Endothelial cell of hepatic sinusoid (primary cell): Measurements from ENCODE around the gene GIPC3.
"Not testable (repeated sequence)": the region's sequence is repeated elsewhere in the genome, so short reads cannot be mapped to it uniquely, and the experiment has no call there.

Experiments used
- in situ Hi-C: cut with HindIII; loops from 2 replicates; pipeline ENCODE4 v1.10.0; 2017; ENCODE audit warnings: low sequenced_read_pairs

GIPC3 gene

GRCh38 chr19:3575949-3576673 lies 9.2 kb upstream of the GIPC3 start:
- in situ Hi-C loops = loop anchor here (5.0 kb wide), 3 partner anchors 39 to 76 kb away; partner anchors contain the start of gene TEKTIP1

- in situ Hi-C loops = loop anchor here (5.0 kb wide), 3 partner anchors 40 to 75 kb away; partner anchors contain the start of gene TEKTIP1
These were observed 8.4 kb upstream of the GIPC3 start for GRCh38 chr19:3576696-3577443.

- in situ Hi-C loops = loop anchor here (5.0 kb wide), 3 partner anchors 41 to 74 kb away; partner anchors contain the start of gene TEKTIP1
These were observed 7.4 kb upstream of the GIPC3 start for GRCh38 chr19:3577723-3578344.

- in situ Hi-C loops = loop anchor here (5.0 kb wide), 3 partner anchors 41 to 74 kb away; partner anchors contain the start of gene TEKTIP1
These were observed 6.9 kb upstream of the GIPC3 start for GRCh38 chr19:3578390-3578789.

DNA sequence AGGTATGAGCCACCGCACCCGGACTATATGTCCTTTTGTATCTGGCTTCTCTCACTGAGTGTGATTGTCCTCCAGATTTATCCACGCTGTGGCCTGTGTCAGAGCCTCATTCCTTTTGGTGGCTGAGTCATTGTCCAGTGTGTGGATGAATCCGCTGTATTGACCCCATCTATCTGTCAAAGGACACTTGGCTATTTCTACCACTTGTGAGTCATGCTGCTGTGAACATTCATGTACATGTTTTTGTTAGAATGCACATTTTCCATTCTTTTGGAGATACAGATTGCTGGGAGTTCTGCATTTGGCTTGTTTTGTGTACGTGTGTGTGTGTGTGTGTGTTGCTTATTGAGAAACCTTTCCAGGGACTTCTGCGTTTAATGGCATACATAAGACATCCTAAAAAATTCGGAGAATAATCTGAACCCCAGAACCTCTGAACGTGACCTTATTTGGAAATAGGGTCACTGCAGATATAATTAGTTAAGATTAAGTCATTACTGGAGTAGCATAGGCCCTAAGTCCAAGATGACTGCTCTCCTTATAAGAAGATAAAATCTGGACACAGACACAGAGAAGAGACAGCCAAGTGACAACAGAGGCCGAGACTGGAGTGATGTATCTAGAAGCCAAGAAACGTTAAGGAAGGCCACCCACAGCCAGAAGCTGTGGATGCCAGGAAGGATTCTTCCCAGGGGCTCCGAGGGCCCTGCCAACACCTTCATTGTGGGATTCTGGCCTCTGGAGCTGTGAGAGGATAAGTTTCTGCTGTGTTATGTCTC lies 4.9 kb upstream of the GIPC3 start:
- in situ Hi-C loops = no loop called here

DNA sequence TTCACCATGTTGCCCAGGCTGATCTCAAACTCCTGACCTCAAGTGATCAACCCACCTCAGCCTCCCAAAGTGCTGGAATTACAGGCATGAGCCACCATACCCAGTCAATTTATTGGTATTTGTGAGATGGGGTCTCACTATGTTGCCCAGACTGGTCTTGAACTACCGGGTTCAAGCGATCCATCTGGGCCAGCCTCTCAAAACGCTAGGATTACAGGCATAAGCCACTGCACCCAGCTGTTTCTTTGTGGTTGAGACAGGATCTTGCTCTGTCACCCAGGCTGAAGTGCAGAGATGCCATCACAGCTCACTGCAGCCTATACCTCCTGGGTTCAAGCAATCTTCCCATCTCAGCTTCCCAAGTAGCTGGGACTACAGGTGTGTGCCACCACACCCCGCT lies 3.5 kb upstream of the GIPC3 start:
- in situ Hi-C loops = not testable (repeated sequence)

DNA sequence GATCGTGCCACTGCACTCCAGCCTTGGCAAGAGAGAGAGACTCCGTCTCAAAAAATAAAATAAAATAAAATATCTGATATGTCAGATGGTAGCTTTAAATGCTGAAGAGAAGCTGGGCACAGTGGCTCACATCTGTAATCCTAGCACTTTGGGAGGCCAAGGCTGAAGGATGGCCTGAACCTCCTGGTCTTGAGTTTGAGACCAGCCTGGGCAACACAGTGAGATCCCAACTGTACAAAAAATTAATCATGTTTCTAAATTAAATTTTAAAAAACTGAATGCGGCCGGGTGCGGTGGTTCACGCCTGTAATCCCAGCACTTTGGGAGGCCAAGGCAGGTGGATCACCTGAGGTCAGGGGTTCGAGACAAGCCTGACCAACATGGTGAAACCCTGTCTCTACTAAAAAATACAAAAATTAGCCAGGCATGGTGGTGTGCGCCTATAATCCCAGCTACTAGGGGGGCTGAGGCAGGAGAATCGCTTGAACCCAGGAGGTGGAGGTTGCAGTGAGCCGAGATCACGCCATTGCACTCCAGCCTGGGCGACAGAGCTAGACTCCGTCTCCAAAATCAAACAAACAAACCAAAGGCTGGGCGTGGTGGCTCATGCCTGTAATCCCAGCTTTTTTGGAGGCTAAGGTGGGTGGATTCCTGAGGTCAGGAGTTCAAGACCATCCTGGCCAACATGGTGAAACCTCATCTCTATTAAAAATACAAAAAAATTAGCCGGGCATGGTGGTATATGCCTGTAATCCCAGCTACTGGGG lies 1.1 kb upstream of the GIPC3 start:
- in situ Hi-C loops = not testable (repeated sequence)

GRCh38 chr19:3586127-3586626 lies 899 bp downstream of the GIPC3 start:
- in situ Hi-C loops = no loop called here

DNA sequence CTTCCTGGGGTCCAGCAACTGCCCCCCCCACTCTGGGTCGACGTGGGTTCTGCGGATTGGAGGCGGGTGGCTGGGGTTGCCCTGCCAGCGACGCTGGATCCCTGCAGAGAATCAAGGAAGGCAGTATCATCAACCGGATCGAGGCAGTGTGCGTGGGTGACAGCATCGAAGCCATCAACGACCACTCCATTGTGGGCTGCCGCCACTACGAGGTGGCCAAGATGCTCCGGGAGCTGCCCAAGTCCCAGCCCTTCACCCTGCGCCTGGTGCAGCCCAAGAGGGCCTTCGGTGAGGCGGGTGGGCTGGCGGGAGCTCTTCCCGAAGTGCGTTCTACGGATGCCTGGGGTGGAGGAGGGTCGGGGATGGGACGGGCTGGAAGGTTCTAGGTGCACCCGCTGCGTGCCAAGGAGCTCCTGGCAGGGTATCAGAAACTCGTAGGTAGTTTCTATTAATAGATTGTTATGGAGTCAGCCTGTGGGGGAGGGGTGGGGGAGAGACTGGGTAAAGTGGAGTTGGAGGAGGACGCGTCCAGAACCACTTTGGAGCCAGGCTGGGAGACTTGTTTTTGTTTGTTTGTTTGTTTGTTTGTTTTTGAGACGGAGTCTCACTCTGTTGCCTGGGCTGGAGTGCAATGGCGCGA lies 1.5 kb downstream of the GIPC3 start:
- in situ Hi-C loops = no loop called here

DNA sequence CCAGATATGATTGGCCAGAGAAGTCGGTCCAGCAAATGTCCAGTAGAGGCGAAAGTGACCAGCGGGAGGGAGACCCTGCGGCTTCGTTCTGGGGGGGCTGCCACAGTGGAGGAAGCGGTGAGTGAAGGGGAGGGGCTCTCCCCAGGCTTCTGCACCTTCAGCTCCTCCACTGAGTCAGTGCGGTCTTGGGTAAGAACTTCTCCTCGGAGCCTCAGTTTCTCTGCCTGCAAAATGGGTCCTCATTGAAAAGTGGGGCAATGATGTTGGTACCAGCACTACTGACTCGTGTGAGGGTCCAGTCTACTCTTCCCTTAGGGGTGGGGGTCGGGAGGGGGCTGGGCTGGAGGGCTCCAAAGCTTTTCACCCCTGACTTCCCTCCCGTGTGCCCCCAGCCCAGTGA lies 4.2 kb downstream of the GIPC3 start:
- in situ Hi-C loops = no loop called here

DNA sequence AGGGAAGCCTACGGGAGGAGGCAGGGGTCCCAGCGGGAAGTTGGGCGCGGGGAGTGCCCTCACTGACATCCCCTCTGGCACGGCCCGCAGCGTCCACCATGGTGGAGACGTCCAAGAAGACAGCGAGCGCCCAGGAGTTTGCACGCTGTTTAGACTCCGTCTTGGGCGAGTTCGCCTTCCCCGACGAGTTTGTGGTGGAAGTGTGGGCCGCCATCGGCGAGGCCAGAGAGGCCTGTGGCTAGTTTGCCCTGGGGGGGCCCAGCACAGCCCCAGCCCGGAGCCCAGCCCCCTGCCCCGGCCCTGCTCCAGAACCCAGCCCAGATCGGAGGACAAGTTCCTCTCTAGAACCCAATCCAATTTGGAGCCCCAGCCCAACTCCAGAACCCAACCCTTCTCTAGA lies 4.7 kb downstream of the GIPC3 start:
- in situ Hi-C loops = no loop called here

GRCh38 chr19:3590991-3591659 lies 5.8 kb downstream of the GIPC3 start:
- in situ Hi-C loops = no loop called here

- in situ Hi-C loops = no loop called here
These were observed 6.8 kb downstream of the GIPC3 start for GRCh38 chr19:3591876-3592613.

DNA sequence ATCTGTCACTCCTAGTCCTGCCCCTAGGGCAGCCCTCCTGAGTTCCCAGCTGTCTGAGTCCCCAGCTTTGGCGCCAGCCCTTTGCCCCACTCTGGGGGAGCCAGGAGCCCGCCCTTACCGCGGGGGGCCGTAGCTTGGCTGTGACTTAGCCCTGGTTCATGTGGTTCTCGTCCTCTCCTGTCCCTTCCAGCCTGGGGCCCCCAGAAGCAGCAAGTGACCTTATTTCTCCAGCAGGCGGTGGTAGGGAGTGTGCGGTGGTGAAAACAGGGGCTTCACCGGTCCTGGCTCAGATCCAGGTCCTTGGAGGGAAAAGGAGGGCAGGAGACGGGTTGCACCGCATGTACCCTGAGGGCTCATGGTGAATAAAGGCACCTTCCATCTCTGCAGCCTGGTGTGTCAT lies 7.9 kb downstream of the GIPC3 start:
- in situ Hi-C loops = no loop called here

DNA sequence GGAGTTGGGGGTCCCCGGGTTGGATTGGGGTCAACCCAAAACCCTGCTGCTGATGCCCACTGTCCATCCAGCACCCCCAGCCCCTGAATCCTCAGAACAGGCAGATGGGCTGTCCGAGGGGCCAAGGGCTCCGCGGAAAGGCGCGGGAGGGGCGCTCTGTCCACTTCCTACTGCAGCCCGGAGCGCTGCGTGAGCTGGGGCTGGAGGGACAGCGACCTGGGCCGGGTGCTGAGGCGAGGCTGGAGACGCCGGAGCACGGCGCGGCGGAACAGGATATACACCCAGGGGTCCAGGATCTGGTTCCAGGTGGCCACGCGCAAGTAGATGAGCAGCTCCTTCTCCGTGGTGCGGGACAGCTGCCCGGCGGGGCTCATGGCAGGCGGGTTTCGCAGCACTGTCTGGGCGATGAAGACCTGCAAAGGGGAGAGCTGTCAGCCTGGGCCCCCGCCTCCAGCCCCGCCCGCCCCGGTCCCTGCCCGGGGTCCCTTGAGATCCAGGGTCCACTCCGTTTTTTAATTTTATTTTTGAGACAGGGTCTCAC lies 10.3 kb downstream of the GIPC3 start:
- in situ Hi-C loops = no loop called here

GRCh38 chr19:3599776-3600187 lies 14.5 kb downstream of the GIPC3 start:
- in situ Hi-C loops = no loop called here

DNA sequence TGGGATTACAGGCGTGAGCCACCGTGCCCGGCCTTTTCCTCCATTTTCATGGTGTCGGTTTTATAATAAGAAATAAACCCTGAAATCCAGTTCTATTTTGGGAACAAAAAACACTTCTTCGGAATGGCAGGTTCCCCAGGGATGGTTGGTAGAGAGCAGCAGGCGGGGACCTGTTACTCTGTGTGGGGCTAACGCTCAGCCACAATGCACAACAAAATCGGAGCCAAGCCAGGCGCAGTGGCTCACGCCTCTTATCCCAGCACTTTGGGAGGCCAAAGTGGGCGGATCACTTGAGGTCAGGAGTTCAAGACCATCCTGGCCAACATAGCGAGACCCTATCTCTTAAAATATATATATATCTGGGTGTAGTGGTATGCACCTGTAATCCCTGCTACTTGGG lies 15.7 kb downstream of the GIPC3 start:
- in situ Hi-C loops = no loop called here
